ENCODE measurements around the gene DNAJC18.

DNA sequence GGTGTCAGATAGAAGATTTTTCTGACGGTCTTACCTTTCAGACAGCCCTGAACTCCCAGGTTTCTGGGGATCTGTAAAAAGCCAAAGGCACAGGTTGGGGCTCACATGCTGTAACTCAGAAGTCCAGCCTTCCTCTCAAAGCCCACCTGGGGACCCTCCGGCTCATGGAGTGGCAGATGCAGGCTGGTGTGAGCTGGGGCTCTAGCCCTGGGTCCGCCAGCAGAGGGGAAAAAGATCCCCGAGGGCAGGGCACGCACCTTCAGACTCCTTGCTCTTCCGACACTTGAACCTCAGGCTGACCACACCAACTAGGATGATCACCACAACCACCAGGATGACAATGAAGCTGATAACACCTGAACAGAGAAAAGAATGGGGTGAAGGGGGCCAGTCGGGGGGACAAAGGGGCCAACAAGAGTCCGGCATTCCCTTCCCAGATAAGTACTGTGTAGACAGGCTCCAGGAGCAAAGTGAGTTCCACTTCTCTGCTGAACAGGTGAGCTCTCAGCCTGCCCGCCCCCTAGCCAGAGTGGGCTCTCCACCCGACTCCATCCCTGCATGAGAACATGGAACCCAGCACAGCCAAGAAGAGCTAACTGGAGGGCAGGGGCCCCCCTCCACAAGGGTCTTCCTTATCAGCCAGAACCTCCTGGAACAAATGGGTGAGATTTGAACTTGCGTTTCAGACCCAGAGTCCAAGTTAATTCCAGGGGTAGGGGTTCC lies 15.4 kb upstream of the DNAJC18 start:
- TF ChIP-seq CTCF (IDR thresholded peaks at IDR 0.05; ENCODE audit: poor library complexity) (no peak), EZH2phosphoT487 (IDR thresholded peaks at IDR 0.05; ENCODE audit: low read depth, severe bottlenecking, unreplicated experiment) (no peak), EZH2 (IDR thresholded peaks at IDR 0.05; ENCODE audit: borderline replicate concordance) (no peak)

All from hepatocyte (in vitro differentiated cells).